Neural crest cell (in vitro differentiated cells): ENCODE measurements around the gene SLC50A1. TPM values are rescaled to one million over a fixed set of nuclear protein-coding genes. Genes with fewer than 3 reads are reported as not detected.

Source experiments
- DNase-seq: peaks from one replicate; pipeline ENCODE4 v3.0.0; 2021; ENCODE audit warnings: low read depth, mixed read lengths, low spot score
- H3K27ac Mint-ChIP-seq: one replicate; pipeline ENCODE4 v1.8.0; 2021; ENCODE audit warnings: mild to moderate bottlenecking, mixed read lengths; ENCODE audit not compliant: unreplicated experiment
- H3K27me3 Mint-ChIP-seq: 2 replicates; pipeline ENCODE4 v1.8.0; 2021; ENCODE audit warnings: low read depth, mild to moderate bottlenecking, mixed read lengths
- H3K36me3 Mint-ChIP-seq: 2 replicates; pipeline ENCODE4 v1.8.0; 2021; ENCODE audit warnings: low read depth, mild to moderate bottlenecking, mixed read lengths
- H3K4me1 Mint-ChIP-seq: 2 replicates; pipeline ENCODE4 v1.8.0; 2021; ENCODE audit warnings: mixed read lengths
- H3K4me3 Mint-ChIP-seq: one replicate; pipeline ENCODE4 v1.8.0; 2021; ENCODE audit warnings: mild to moderate bottlenecking, mixed read lengths
- H3K9me3 Mint-ChIP-seq: 2 replicates; pipeline ENCODE4 v1.8.0; 2021; ENCODE audit warnings: mixed read lengths
- CTCF ChIP-seq: fragments of 200-600 bp; sonication (generic); conservative IDR thresholded peaks from 2 replicates; pipeline ENCODE4 v1.5.0; 2021; ENCODE audit warnings: antibody characterized with exemption, mild to moderate bottlenecking
- total RNA-seq: library from RNA; stranded (reverse); gene quantifications from 2 replicates; pipeline ENCODE4 v1.2.1, GENCODE V29; 2021

The SLC50A1 gene
- total RNA-seq, 1 donor from 2014 or later = 23.2 TPM

DNA sequence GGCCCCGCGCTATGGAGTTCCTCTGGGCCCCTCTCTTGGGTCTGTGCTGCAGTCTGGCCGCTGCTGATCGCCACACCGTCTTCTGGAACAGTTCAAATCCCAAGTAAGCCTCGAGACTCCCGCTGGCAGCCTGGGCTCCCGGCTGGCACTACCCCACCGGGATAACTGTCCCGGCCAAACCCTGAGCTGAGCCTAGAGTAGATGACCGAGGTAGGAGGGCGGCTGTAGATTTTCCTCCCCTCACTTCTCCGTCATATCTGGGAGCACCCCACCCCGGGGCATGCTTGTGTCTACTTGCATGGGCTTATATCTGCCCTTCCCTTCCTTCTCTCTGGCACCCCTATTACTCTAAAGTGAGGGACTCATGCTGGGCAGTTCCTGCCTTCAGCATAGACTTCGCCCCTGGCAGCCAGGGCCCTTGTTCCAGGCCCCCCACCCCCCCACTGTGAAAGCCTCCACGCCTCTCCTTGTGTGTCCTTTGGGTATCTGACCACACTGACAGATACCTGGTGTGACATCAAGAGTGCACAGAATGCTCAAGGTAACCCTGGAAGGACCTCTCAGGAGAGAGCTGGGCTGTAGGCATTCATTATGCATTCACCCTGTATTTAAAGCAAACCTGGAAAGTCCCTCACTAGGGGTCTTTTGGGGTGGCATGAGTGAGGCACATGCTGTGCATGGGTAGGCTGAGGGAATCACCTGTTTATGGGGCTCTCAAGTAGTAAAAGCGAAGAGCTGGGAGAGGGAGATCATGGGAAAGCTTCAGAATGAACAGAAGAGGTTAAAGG, 7.5 kb upstream of the SLC50A1 start:
- Mint-ChIP-seq H3K27ac (no peak overlapping the region), H3K4me3 (peak overlapping the region; percentile 77), H3K27me3 (peaks cover 86% of the 10 kb centered on the region), H3K36me3 (no peaks in the 10 kb centered on the region), H3K9me3 (no peaks in the 10 kb centered on the region), H3K4me1 (peaks cover 39% of the 10 kb centered on the region)
- DNase-seq = no peak
- no peak for TF ChIP-seq CTCF

DNA sequence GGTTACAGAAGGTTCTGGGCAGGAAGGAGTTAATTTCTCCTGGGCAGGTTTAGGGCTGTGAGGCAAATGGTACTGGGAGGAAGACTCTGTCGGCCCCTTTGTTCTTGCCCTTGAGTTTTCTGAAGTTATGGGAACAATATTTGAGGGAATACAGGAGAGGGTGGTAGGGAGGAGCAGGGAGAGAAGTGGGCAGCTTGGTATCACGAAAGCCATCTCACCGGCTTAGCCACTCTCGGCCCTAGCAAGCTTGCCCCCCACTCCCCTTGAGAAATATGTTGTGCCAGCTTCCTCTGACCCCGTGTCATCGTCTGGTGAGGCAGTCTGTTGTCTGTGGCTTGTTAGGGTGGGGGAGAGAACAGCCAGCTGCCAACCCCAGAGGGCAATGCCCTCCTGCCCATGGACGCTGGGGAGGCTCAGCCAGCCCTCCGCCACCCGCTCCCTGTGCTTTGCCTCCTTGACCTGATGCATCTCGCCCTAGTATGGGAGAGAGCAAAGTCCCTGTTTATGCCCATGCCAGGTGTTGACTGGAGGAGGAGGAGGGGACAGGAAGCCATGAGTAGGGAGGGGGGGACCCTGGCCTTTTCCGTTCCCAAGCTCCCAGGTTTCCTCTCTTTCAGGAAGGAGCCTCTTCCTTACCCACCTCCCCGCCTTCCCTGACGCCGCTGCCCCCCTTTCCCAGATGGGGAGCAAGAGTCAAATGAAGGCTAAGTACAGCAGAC, 6.7 kb upstream of the SLC50A1 start:
- H3K9me3 Mint-ChIP-seq = no peaks in the 10 kb centered on the region
- peak overlapping the region; percentile 77 for H3K4me3 Mint-ChIP-seq
- no peaks in the 10 kb centered on the region for H3K36me3 Mint-ChIP-seq
- peaks cover 81% of the 10 kb centered on the region for H3K27me3 Mint-ChIP-seq
- DNase-seq = no peak
- TF ChIP-seq CTCF = no peak
- no peak overlapping the region for H3K27ac Mint-ChIP-seq
- H3K4me1 Mint-ChIP-seq = peaks cover 44% of the 10 kb centered on the region

- Mint-ChIP-seq H3K27ac (no peak overlapping the region), H3K4me1 (peaks cover 55% of the 10 kb centered on the region)
- no peak for DNase-seq
Observed at GRCh38 chr1:155130272-155131006, 5.2 kb upstream of the SLC50A1 start.

DNA sequence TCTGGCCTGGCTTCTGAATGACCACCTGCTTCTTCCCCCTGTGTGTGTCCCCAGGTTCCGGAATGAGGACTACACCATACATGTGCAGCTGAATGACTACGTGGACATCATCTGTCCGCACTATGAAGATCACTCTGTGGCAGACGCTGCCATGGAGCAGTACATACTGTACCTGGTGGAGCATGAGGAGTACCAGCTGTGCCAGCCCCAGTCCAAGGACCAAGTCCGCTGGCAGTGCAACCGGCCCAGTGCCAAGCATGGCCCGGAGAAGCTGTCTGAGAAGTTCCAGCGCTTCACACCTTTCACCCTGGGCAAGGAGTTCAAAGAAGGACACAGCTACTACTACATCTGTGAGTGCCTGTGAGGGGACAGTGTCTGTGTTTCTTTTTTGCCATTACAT, 4.4 kb upstream of the SLC50A1 start:
- Mint-ChIP-seq H3K36me3 (peaks cover 2% of the 10 kb centered on the region), H3K9me3 (no peaks in the 10 kb centered on the region), H3K27me3 (peaks cover 64% of the 10 kb centered on the region), H3K27ac (no peak overlapping the region), H3K4me3 (peak overlapping the region; percentile 68), H3K4me1 (peaks cover 57% of the 10 kb centered on the region)
- DNase-seq = no peak
- no peak for TF ChIP-seq CTCF

More at GRCh38 chr1:155130272-155131006, 5.2 kb upstream of the SLC50A1 start:
- H3K9me3 Mint-ChIP-seq = no peaks in the 10 kb centered on the region
- peaks cover 71% of the 10 kb centered on the region for H3K27me3 Mint-ChIP-seq
- TF ChIP-seq CTCF = no peak
- peak overlapping the region; percentile 68 for H3K4me3 Mint-ChIP-seq
- H3K36me3 Mint-ChIP-seq = no peaks in the 10 kb centered on the region

DNA sequence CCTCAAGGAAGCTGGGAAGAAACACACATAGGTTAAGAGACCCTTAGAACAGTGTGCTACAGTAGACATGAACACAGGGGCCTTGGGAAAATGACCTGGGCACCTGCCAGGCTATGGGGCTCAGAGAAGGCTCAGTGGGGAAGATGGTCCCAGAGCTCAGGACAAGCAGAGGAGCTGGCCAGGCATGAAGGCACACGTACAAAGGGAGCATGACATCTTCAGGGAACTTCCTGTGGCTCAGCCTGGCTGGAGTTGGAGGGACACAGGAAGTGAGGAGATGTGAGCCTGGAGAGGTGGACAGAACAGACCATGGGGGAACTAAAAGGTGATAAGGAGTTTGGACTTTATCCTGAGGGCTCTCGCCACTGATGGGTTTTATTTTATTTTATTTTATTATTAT, 3.8 kb upstream of the SLC50A1 start:
- H3K4me3 Mint-ChIP-seq = peak overlapping the region; percentile 68
- H3K27ac Mint-ChIP-seq = no peak overlapping the region
- DNase-seq = no peak
- H3K36me3 Mint-ChIP-seq = peaks cover 2% of the 10 kb centered on the region
- TF ChIP-seq CTCF = no peak
- H3K4me1 Mint-ChIP-seq = peaks cover 60% of the 10 kb centered on the region
- H3K9me3 Mint-ChIP-seq = no peaks in the 10 kb centered on the region
- peaks cover 58% of the 10 kb centered on the region for H3K27me3 Mint-ChIP-seq
